ENCODE data around the gene CFAP251.
"Not testable (repeated sequence)": the region's sequence is repeated elsewhere in the genome, so short reads cannot be mapped to it uniquely, and the experiment has no call there.

Gene CFAP251

GRCh38 chr12:121911824-121912585 is 6.4 kb upstream of the CFAP251 start:
- DNase-seq (ENCODE audit: low spot score) = no peak

GRCh38 chr12:121915841-121916321 is 2.5 kb upstream of the CFAP251 start:
- DNase-seq (ENCODE audit: low spot score) = no peak

GRCh38 chr12:121916719-121917118 is 1.7 kb upstream of the CFAP251 start:
- peak; percentile 25 for DNase-seq (ENCODE audit: low spot score)

GRCh38 chr12:121918679-121919038 is 267 bp downstream of the CFAP251 start:
- DNase-seq (ENCODE audit: low spot score) = no peak

- DNase-seq (ENCODE audit: low spot score) = no peak
Measured at GRCh38 chr12:121921066-121921465, 2.7 kb downstream of the CFAP251 start.

- DNase-seq (ENCODE audit: low spot score) = no peak
Measured at GRCh38 chr12:121925358-121925695, 6.9 kb downstream of the CFAP251 start.

GRCh38 chr12:121926874-121927706 is 8.7 kb downstream of the CFAP251 start:
- no peak for DNase-seq (ENCODE audit: low spot score)

- no peak for DNase-seq (ENCODE audit: low spot score)
Measured at GRCh38 chr12:121927813-121928212, 9.4 kb downstream of the CFAP251 start.

- DNase-seq (ENCODE audit: low spot score) = not testable (repeated sequence)
Measured at GRCh38 chr12:121929545-121929944, 11.2 kb downstream of the CFAP251 start.

- DNase-seq (ENCODE audit: low spot score) = no peak
Measured at GRCh38 chr12:121930862-121931261, 12.5 kb downstream of the CFAP251 start.

GRCh38 chr12:121932176-121932536 is 13.8 kb downstream of the CFAP251 start:
- no peak for DNase-seq (ENCODE audit: low spot score)

GRCh38 chr12:121932914-121933521 is 14.6 kb downstream of the CFAP251 start:
- no peak for DNase-seq (ENCODE audit: low spot score)

GRCh38 chr12:121933522-121934308 is 15.3 kb downstream of the CFAP251 start:
- no peak for DNase-seq (ENCODE audit: low spot score)

- no peak for DNase-seq (ENCODE audit: low spot score)
Measured at GRCh38 chr12:121934309-121934664, 15.9 kb downstream of the CFAP251 start.

GRCh38 chr12:121937654-121938053 is 19.3 kb downstream of the CFAP251 start:
- no peak for DNase-seq (ENCODE audit: low spot score)

GRCh38 chr12:121939186-121939585 is 20.8 kb downstream of the CFAP251 start:
- DNase-seq (ENCODE audit: low spot score) = no peak

GRCh38 chr12:121939992-121940766 is 21.8 kb downstream of the CFAP251 start:
- no peak for DNase-seq (ENCODE audit: low spot score)

- DNase-seq (ENCODE audit: low spot score) = no peak
Measured at GRCh38 chr12:121942145-121942718, 23.8 kb downstream of the CFAP251 start.

GRCh38 chr12:121943926-121944325 is 25.5 kb downstream of the CFAP251 start:
- DNase-seq (ENCODE audit: low spot score) = no peak

- DNase-seq (ENCODE audit: low spot score) = no peak
Measured at GRCh38 chr12:121946313-121947025, 28.1 kb downstream of the CFAP251 start.

Measured in globus pallidus (tissue), 1 donor.